Measurements from ENCODE around the gene SDCBP2. TPM values are rescaled to one million over a fixed set of nuclear protein-coding genes. Genes with fewer than 3 reads are reported as not detected.

Gene SDCBP2
- total and polyA plus RNA-seq, 2 of the 13 experiments (the other 11 are each of a cell fraction or from before 2014, with no cell fraction given), result 1.2 to 2.4 TPM

DNA sequence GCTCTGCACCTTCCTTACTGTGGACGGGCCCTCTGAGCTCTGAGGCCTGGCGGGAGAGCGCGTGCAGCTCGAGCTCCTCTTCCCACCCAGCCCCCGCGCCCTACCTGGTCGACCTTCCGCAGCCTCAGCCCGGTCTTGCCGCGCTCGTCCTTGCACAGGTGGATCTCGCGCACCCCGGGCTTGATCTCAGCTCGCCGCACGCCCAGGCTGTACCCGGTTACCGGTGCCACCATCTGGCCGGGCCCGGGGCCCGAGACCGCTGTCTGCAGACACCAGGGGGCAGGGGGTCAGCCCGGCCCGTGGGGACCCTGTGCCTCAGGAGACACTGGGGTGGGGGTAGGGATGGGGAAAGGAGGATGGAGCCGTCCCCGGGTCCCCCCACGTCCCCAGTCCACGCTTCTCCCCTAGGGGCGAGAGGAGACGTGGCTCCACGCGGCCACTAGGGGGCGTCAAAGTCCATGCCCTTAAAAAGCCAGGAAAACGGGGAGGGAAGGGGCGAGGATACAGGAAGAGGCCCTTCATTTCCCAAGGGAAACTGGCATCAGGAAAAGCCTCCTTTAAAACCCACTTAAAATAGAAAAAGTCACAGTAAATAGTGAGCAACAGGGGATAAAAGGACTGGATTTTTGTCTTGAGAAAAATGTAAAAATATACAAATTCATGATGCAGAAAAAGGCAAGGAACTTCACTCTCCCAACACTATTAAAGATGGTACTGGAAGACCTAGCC, 15.5 kb downstream of the SDCBP2 start (continued):
- TF ChIP-seq TAF15 (IDR thresholded peaks at IDR 0.05; ENCODE audit: low read depth, low read length, poor library complexity, severe bottlenecking) (no peak), ZNF160 (CRISPR knock-in tag; IDR thresholded peaks at IDR 0.05) (no peak), KDM2A (CRISPR knock-in tag; IDR thresholded peaks at IDR 0.05; ENCODE audit: borderline replicate concordance, low read depth) (peak; percentile 71; the same call in 1 of the 2 replicates), FOXM1 (CRISPR knock-in tag; IDR thresholded peaks at IDR 0.05) (no peak), YEATS2 (CRISPR knock-in tag; IDR thresholded peaks at IDR 0.05; ENCODE audit: borderline replicate concordance) (peak; percentile 29; the same call in 1 of the 2 replicates), DPF2 (CRISPR knock-in tag; IDR thresholded peaks at IDR 0.05; ENCODE audit: borderline replicate concordance, low read depth) (no peak), RAD21 (CRISPR knock-in tag; IDR thresholded peaks at IDR 0.05) (peak; percentile 95), IRF1 (CRISPR knock-in tag; IDR thresholded peaks at IDR 0.05; ENCODE audit: low read depth) (no peak), NCOA5 (CRISPR knock-in tag; IDR thresholded peaks at IDR 0.05) (0 out of 2 replicates have a peak, but pooled peaks have one; percentile 33), ZBTB7B (CRISPR knock-in tag; IDR thresholded peaks at IDR 0.05) (0 out of 2 replicates have a peak, but pooled peaks have one; percentile 41), TSC22D2 (CRISPR knock-in tag; IDR thresholded peaks at IDR 0.05; ENCODE audit: borderline replicate concordance) (peak; percentile 26; the same call in 1 of the 2 replicates), PLRG1 (conservative IDR thresholded peaks at IDR 0.05) (no peak), TOE1 (CRISPR knock-in tag; IDR thresholded peaks at IDR 0.05) (no peak), HOXD1 (CRISPR knock-in tag; IDR thresholded peaks at IDR 0.05) (0 out of 2 replicates have a peak, but pooled peaks have one; percentile 17), MATR3 (CRISPR knock-in tag; IDR thresholded peaks at IDR 0.05) (0 out of 2 replicates have a peak, but pooled peaks have one; percentile 70), AGO2 (optimal IDR thresholded peaks at IDR 0.05; ENCODE audit: low read depth, low read length) (no peak), CREB3 (CRISPR knock-in tag; IDR thresholded peaks at IDR 0.05) (peak; percentile 60; the same call in 1 of the 2 replicates), HNF4G (IDR thresholded peaks at IDR 0.05; ENCODE audit: borderline replicate concordance, low read depth, low read length) (no peak), HNF4G (CRISPR knock-in tag; IDR thresholded peaks at IDR 0.05; ENCODE audit: borderline replicate concordance, low read depth) (no peak), ZNF773 (CRISPR knock-in tag; IDR thresholded peaks at IDR 0.05; ENCODE audit: borderline replicate concordance) (no peak)
- TF ChIP-seq, protein P1, sequence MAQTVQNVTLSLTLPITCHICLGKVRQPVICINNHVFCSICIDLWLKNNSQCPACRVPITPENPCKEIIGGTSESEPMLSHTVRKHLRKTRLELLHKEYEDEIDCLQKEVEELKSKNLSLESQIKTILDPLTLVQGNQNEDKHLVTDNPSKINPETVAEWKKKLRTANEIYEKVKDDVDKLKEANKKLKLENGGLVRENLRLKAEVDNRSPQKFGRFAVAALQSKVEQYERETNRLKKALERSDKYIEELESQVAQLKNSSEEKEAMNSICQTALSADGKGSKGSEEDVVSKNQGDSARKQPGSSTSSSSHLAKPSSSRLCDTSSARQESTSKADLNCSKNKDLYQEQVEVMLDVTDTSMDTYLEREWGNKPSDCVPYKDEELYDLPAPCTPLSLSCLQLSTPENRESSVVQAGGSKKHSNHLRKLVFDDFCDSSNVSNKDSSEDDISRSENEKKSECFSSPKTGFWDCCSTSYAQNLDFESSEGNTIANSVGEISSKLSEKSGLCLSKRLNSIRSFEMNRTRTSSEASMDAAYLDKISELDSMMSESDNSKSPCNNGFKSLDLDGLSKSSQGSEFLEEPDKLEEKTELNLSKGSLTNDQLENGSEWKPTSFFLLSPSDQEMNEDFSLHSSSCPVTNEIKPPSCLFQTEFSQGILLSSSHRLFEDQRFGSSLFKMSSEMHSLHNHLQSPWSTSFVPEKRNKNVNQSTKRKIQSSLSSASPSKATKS (CRISPR knock-in tag; IDR thresholded peaks at IDR 0.05), result no peak
- TF ChIP-seq, protein P2, sequence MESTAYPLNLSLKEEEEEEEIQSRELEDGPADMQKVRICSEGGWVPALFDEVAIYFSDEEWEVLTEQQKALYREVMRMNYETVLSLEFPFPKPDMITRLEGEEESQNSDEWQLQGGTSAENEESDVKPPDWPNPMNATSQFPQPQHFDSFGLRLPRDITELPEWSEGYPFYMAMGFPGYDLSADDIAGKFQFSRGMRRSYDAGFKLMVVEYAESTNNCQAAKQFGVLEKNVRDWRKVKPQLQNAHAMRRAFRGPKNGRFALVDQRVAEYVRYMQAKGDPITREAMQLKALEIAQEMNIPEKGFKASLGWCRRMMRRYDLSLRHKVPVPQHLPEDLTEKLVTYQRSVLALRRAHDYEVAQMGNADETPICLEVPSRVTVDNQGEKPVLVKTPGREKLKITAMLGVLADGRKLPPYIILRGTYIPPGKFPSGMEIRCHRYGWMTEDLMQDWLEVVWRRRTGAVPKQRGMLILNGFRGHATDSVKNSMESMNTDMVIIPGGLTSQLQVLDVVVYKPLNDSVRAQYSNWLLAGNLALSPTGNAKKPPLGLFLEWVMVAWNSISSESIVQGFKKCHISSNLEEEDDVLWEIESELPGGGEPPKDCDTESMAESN (CRISPR knock-in tag; conservative IDR thresholded peaks at IDR 0.05), result no peak
